ENCODE results near the gene LGSN.

GRCh38 chr6:63269470-63269869 lies 50.3 kb downstream of the LGSN start:
- TF ChIP-seq, protein P1, sequence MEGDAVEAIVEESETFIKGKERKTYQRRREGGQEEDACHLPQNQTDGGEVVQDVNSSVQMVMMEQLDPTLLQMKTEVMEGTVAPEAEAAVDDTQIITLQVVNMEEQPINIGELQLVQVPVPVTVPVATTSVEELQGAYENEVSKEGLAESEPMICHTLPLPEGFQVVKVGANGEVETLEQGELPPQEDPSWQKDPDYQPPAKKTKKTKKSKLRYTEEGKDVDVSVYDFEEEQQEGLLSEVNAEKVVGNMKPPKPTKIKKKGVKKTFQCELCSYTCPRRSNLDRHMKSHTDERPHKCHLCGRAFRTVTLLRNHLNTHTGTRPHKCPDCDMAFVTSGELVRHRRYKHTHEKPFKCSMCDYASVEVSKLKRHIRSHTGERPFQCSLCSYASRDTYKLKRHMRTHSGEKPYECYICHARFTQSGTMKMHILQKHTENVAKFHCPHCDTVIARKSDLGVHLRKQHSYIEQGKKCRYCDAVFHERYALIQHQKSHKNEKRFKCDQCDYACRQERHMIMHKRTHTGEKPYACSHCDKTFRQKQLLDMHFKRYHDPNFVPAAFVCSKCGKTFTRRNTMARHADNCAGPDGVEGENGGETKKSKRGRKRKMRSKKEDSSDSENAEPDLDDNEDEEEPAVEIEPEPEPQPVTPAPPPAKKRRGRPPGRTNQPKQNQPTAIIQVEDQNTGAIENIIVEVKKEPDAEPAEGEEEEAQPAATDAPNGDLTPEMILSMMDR (IDR thresholded peaks at IDR 0.05) = no peak
- no peak for TF ChIP-seq POLR2A (IDR thresholded peaks at IDR 0.05)
- TF ChIP-seq POLR2AphosphoS5 (IDR thresholded peaks at IDR 0.05) = no peak

Measured in breast epithelium (tissue), 3 donors.